Testis (tissue), 2 donors: ENCODE measurements around the gene CASTOR2.

Experiments used
- POLR2A ChIP-seq: fragments of 450-650 bp; IDR thresholded peaks from one replicate; pipeline ENCODE4 v1.6.1; 2017; ENCODE audit warnings: antibody characterized with exemption, mild to moderate bottlenecking, moderate library complexity
- TF ChIP-seq, protein P1 (sequence below), 3 experiments: fragments of 450-650 bp in 2 of 3; fragments of 200-600 bp in 1 of 3; sonication (generic) in 1 of 3; IDR thresholded peaks; one replicate each; pipeline ENCODE4 v1.5.1; 2016 to 2019; ENCODE audit warnings: antibody characterized with exemption in 3 of 3, mild to moderate bottlenecking in 2 of 3, moderate library complexity in 1 of 3

DNA sequence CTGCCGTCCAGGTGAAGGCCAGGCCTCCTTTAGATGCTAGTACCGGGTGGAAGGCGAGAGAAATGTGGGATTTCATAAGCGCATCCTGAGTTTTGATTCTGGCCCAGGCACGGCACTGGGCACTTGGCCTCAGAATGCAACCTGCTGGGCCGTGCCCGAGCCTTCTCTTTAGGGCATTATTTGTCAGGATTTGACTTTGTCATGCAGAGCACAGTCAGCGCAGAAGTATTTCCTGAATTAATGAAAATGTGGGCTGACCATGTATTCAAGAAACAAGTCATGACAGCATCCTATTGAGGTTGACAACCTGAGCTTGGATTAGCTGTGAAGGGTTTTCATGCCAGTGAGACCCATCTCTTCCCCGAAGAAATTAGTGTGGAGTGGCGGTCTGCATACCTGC is 74.7 kb downstream of the CASTOR2 start:
- TF ChIP-seq POLR2A: no peak
- TF ChIP-seq, protein P1, sequence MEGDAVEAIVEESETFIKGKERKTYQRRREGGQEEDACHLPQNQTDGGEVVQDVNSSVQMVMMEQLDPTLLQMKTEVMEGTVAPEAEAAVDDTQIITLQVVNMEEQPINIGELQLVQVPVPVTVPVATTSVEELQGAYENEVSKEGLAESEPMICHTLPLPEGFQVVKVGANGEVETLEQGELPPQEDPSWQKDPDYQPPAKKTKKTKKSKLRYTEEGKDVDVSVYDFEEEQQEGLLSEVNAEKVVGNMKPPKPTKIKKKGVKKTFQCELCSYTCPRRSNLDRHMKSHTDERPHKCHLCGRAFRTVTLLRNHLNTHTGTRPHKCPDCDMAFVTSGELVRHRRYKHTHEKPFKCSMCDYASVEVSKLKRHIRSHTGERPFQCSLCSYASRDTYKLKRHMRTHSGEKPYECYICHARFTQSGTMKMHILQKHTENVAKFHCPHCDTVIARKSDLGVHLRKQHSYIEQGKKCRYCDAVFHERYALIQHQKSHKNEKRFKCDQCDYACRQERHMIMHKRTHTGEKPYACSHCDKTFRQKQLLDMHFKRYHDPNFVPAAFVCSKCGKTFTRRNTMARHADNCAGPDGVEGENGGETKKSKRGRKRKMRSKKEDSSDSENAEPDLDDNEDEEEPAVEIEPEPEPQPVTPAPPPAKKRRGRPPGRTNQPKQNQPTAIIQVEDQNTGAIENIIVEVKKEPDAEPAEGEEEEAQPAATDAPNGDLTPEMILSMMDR (IDR thresholded peaks at IDR 0.05): no peak
